AG08395 (cell line): ENCODE results near the gene CBY1.

Experiments used
- DNase-seq: peaks from one replicate; pipeline ENCODE4 v3.0.0; 2012; ENCODE audit warnings: mixed read lengths, low spot score

Gene CBY1

GRCh38 chr22:38700789-38701628 is 44.6 kb downstream of the CBY1 start, which contains the start of gene JOSD1:
TSS of gene JOSD1 (minus strand) at chr22:38700943. CDS start at chr22:38699987, 956 bp downstream.
- DNase-seq: peak; percentile 91

- no peak for DNase-seq
Observed at GRCh38 chr22:38704654-38705234, 48.3 kb downstream of the CBY1 start.

- DNase-seq: peak; percentile 98
Observed at GRCh38 chr22:38705235-38706100, 49.0 kb downstream of the CBY1 start, which contains the start of gene GTPBP1. TSS of gene GTPBP1 (plus strand) at chr22:38705944. CDS start at chr22:38705956, 12 bp downstream.

- peak; percentile 50 for DNase-seq
Observed at GRCh38 chr22:38706101-38706900, 49.9 kb downstream of the CBY1 start.

GRCh38 chr22:38706901-38707195 is 50.4 kb downstream of the CBY1 start:
- DNase-seq: peak; percentile 13

- no peak for DNase-seq
Observed at GRCh38 chr22:38707346-38707745, 50.9 kb downstream of the CBY1 start.

- DNase-seq: no peak
Observed at GRCh38 chr22:38707984-38708383, 51.5 kb downstream of the CBY1 start.

- DNase-seq: no peak
Observed at GRCh38 chr22:38709306-38709705, 52.9 kb downstream of the CBY1 start.

- no peak for DNase-seq
Observed at GRCh38 chr22:38710351-38710750, 53.9 kb downstream of the CBY1 start.

- DNase-seq: no peak
Observed at GRCh38 chr22:38710866-38711265, 54.4 kb downstream of the CBY1 start.

- DNase-seq: no peak
Observed at GRCh38 chr22:38712486-38713207, 56.2 kb downstream of the CBY1 start.

GRCh38 chr22:38713921-38714320 is 57.5 kb downstream of the CBY1 start:
- no peak for DNase-seq

- no peak for DNase-seq
Observed at GRCh38 chr22:38715176-38715764, 58.8 kb downstream of the CBY1 start.

- no peak for DNase-seq
Observed at GRCh38 chr22:38715852-38716251, 59.4 kb downstream of the CBY1 start.

- no peak for DNase-seq
Observed at GRCh38 chr22:38716271-38716670, 59.8 kb downstream of the CBY1 start.

- no peak for DNase-seq
Observed at GRCh38 chr22:38716826-38717225, 60.4 kb downstream of the CBY1 start.

- no peak for DNase-seq
Observed at GRCh38 chr22:38717244-38717643, 60.8 kb downstream of the CBY1 start.

GRCh38 chr22:38718414-38718813 is 62.0 kb downstream of the CBY1 start:
- peak; percentile 96 for DNase-seq

GRCh38 chr22:38719196-38719595 is 62.8 kb downstream of the CBY1 start:
- no peak for DNase-seq

GRCh38 chr22:38720350-38720749 is 63.9 kb downstream of the CBY1 start:
- no peak for DNase-seq

GRCh38 chr22:38721551-38721950 is 65.1 kb downstream of the CBY1 start:
- no peak for DNase-seq
